Activated CD4-positive, alpha-beta T cell treated with anti-CD3 and anti-CD28 coated beads for 1 hour (primary cell): ENCODE measurements around the gene CCDC15.
"Not testable (repeated sequence)": the region's sequence is repeated elsewhere in the genome, so short reads cannot be mapped to it uniquely, and the experiment has no call there.

Experiments
- DNase-seq: peaks from one replicate; pipeline ENCODE4 v3.0.0-alpha.2; 2020

The CCDC15 gene

GRCh38 chr11:124943254-124943616 is 10.8 kb upstream of the CCDC15 start:
- no peak for DNase-seq

- DNase-seq = no peak
Observed at GRCh38 chr11:124943741-124944140, 10.3 kb upstream of the CCDC15 start.

GRCh38 chr11:124944565-124944964 is 9.4 kb upstream of the CCDC15 start:
- no peak for DNase-seq

DNA sequence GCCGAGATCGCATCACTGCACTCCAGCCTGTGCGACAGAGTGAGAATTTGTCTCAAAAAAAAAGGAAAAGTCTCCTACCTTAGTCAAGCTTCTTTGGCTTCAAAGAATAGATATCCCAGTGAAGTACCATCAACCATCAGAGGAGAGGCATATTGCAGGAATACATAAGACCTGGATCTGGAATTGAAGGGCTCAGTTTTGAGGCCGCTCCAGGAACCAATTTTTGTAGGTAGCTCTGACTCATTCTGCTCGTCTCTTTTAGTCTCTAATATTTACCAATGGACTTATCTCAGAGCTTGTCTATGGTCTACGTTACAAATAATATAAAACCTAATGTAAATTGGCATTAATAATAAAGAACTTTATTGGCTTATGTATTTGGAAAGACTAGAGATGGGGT is 8.2 kb upstream of the CCDC15 start:
- no peak for DNase-seq

GRCh38 chr11:124946735-124947141 is 7.3 kb upstream of the CCDC15 start:
- no peak for DNase-seq

GRCh38 chr11:124950601-124951330 is 3.2 kb upstream of the CCDC15 start:
- no peak for DNase-seq

DNA sequence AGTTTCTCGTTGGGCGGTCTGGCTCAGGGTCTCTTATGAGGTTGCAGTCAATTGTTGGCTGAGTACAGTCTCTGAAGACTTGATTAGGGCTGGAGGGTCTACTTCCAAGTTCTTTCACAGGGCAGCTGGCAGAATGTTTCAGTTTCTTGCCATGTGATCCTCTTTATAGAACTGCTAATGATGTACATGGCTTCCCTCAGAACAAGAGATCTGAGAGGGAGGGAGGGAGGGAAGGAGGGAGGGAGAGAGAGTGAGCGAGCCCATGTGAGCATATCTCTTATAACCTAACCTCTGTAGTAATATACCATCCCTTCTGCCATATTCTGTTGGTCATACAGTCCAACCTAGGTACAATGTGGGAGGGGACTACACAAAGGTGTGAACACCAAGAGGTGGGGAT is 2.7 kb upstream of the CCDC15 start:
- no peak for DNase-seq

- DNase-seq = no peak
Observed at GRCh38 chr11:124954590-124954955, 571 bp downstream of the CCDC15 start.

GRCh38 chr11:124955035-124955434 is 1.0 kb downstream of the CCDC15 start:
- DNase-seq = no peak

DNA sequence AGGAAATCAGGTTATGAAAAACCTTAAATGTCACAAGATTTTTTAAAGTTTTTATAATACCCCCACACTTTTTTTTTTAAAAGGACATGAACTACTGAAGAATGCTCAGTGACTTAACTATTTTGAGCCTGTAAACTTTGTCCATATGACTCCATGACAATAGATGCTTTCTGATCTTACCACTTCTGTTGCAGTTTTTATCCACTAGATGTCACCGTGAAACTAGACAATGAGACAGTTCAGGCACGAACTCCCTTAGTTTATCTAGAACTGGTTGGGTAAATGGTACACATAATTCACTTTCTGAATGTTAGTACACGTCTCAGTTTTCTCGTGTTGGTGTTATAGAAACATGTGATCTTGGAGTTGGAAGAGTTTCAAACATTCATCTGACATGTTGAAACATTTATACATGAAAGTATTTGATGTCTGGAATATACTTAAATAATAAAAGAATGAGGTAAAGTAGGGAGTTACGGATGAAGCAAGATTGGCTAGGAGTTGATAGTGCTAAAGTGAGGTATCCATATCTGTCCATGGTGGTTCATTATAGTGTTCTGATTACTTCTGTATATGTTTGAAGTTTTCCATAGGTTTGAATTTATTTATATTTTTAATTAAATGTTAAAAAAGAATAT is 8.1 kb downstream of the CCDC15 start:
- DNase-seq = no peak

DNA sequence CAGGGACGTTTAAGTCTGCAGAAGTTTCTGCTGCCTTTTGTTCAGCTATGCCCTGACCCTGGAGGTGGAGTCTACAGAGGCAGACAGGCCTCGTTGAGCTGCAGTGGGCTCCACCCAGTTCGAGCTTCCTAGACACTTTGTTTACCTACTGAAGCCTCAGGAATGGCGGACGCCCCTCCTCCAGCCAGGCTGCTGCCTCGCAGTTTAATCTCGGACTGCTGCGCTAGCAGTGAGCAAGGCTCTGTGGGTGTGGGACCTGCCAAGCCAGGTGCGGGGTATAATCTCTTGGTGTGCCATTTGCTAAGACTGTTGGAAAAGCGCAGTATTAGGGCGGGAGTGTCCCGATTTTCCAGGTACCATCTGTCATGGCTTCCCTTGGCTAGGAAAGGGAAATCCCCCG is 14.2 kb downstream of the CCDC15 start:
- DNase-seq = not testable (repeated sequence)

- DNase-seq = no peak
Observed at GRCh38 chr11:124970925-124971324, 16.9 kb downstream of the CCDC15 start.

DNA sequence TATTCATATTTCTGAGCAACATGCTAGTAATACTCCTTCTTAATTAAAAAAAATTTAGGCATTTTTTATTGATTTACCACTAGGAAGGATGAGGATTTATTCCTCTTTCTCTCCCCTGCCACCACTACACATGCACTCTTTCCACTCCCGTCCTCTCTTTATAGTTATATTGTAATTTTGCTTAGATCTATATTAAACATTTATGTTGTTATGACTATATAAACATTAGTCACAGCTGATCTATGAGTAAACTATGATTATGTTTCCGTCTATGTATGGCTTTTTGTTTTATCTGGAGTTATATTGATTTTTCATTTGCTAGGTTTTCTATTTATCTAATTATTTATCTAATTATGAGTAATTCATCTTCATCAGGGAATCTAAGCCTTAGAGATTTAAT is 17.8 kb downstream of the CCDC15 start:
- no peak for DNase-seq

DNA sequence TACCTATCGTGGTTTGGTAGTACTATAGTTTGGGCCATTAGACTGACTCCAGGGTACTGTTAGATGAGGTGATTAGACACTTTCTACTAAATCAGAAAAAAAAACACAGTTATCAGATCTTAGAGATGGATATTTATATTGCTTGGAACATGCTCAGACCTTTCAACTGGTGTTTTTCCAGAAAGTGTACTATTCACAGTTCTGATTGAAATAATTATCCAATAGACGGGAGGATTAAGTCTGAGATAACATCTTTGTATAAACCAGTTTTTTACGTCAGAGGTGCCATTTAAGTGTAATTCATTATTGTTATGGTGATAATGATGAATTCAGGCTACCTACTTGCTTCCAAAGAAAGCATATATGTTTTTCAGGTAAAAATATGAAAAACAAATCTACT is 22.5 kb downstream of the CCDC15 start:
- DNase-seq = no peak

- no peak for DNase-seq
Observed at GRCh38 chr11:124977006-124977405, 23.0 kb downstream of the CCDC15 start.

DNA sequence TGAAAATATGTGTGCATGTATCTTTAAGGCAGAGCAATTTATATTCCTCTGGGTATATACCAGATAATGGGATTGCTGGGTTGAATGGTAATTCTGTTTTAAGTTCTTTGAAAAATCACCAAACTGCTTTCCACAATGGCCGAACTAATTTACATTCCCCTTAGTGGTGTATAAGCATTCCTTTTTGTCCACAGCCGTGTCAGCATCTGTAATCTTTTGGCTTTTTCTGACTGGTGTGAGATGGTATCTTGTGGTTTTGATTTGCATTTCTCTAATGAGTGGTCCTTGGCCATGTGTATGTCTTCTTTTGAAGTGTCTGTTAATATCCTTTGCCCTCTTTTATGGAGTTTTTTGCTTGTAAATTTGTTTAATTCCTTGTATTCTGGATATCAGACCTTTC is 24.3 kb downstream of the CCDC15 start:
- DNase-seq = no peak

- no peak for DNase-seq
Observed at GRCh38 chr11:124982043-124982442, 28.0 kb downstream of the CCDC15 start.

- no peak for DNase-seq
Observed at GRCh38 chr11:124983674-124984511, 29.9 kb downstream of the CCDC15 start.

DNA sequence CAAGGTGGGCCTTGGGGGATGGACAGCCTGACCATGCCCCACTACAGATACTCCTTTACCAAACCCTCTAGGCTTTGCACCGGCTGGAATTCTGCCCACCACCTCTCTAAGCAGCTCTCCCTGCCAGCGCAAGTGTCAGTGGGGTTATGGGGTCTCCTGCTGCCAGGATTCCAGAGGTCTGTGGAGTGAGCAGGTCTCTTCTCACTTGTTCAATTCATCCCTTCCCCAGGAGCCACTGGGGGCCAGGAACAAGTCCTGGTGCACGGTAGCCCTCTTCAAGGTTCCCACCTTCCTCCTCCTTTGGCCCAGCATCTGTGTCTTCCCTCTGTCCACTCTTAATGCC is 30.5 kb downstream of the CCDC15 start:
- no peak for DNase-seq

DNA sequence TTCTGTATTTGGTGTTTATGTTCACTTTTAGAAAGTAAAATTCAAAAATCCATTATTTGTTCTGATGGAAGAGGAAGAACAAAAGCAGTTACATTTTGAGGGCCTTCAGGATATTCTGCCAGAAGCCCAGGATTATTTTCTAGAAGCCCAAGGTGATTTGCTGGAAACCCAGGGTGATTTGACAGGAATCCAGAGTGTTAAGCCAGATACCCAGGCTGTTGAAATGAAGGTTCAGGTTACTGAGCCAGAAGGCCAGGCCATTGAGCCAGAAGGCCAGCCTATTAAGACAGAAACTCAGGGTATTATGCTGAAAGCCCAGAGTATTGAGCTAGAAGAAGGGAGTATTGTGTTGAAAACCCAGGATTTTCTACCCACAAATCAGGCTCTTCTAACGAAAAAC is 33.1 kb downstream of the CCDC15 start:
- DNase-seq = no peak

GRCh38 chr11:124988063-124988462 is 34.1 kb downstream of the CCDC15 start:
- no peak for DNase-seq

GRCh38 chr11:125001079-125001778 is 47.2 kb downstream of the CCDC15 start:
- DNase-seq = no peak

GRCh38 chr11:125001849-125002248 is 47.8 kb downstream of the CCDC15 start:
- no peak for DNase-seq

DNA sequence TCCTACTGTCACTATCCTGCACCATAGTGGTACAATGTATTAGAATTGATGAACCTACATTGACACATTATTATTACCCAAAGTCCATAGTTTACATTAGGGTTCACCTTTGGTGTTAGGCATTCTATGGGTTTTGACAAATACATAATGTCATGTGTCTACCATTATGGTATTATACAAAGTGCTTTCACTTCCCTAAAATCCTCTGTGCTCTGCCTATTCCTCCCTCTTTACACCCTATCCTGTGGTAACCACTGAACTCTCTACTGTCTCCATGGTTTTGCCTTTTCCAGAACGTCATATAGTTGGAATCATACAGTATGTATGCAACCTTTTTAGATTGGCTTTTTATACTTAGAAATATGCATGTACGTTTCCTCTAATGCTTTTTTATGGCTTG is 51.5 kb downstream of the CCDC15 start:
- no peak for DNase-seq
